ENCODE measurements around the gene MRGPRF. TPM values are rescaled to one million over a fixed set of nuclear protein-coding genes. Genes with fewer than 3 reads are reported as not detected.

MRGPRF gene
- total RNA-seq, 4 donors from 2014 or later: 17.9 to 119 (median 43.6) TPM

- in situ Hi-C loops (cut with MboI; ENCODE audit: low pct_ligation_motif_present in 1 of 4, low pct_unique_long_range_greater_than_20kb in 1 of 4, low sequenced_read_pairs in 3 of 4) (no loop called here), intact Hi-C loops (cut with DNase I; ENCODE audit: low total_unique reads) (loop anchor here (5.0 kb wide), 1 partner anchor 804 kb away; no protein-coding TSS in a partner anchor)
- DNase-seq: no peak
- TF ChIP-seq POLR2AphosphoS5 (IDR thresholded peaks at IDR 0.05): no peak
- no peak for TF ChIP-seq EP300 (IDR thresholded peaks at IDR 0.05; ENCODE audit: low read depth)
- no peak for TF ChIP-seq POLR2A (IDR thresholded peaks at IDR 0.05)
- TF ChIP-seq CTCF (IDR thresholded peaks at IDR 0.05): no peak
- 59% methylated on average over 8 of the region's 8 CpGs; no CpG with 5 or more reads in 1 of the 2 donors for WGBS, 2 donors (ENCODE audit: low coverage in 1 of 2)
- Histone ChIP-seq H3K36me3 (no peaks in the 10 kb centered on the region), H3K27me3 (no peaks in the 10 kb centered on the region), H3K9me3 (no peaks in the 10 kb centered on the region), H3K27ac (no peak overlapping the region), H3K4me3 (no peak overlapping the region), H3K4me1 (peaks cover 0 to 4% (median 3%) of the 10 kb centered on the region in 4 donors)
Measured at GRCh38 chr11:68961245-68961644, 51.8 kb downstream of the MRGPRF start.

- Histone ChIP-seq H3K27me3 (no peaks in the 10 kb centered on the region), H3K4me3 (no peak overlapping the region), H3K36me3 (no peaks in the 10 kb centered on the region), H3K27ac (no peak overlapping the region), H3K4me1 (peaks cover 2 to 9% (median 8%) of the 10 kb centered on the region in 4 donors), H3K9me3 (no peaks in the 10 kb centered on the region)
- WGBS, 2 donors (ENCODE audit: low coverage in 1 of 2): 91% methylated on average over 15 of the region's 25 CpGs; no CpG with 5 or more reads in 1 of the 2 donors
- intact Hi-C loops (cut with DNase I; ENCODE audit: low total_unique reads) (loop anchor here (5.0 kb wide), 1 partner anchor 803 kb away; no protein-coding TSS in a partner anchor), in situ Hi-C loops (cut with MboI; ENCODE audit: low pct_ligation_motif_present in 1 of 4, low pct_unique_long_range_greater_than_20kb in 1 of 4, low sequenced_read_pairs in 3 of 4) (no loop called here)
- TF ChIP-seq EP300 (IDR thresholded peaks at IDR 0.05; ENCODE audit: low read depth): no peak
- TF ChIP-seq CTCF (IDR thresholded peaks at IDR 0.05): no peak
- TF ChIP-seq POLR2AphosphoS5 (IDR thresholded peaks at IDR 0.05): no peak
- TF ChIP-seq POLR2A (IDR thresholded peaks at IDR 0.05): no peak
- DNase-seq: no peak
Measured at GRCh38 chr11:68960294-68961071, 52.6 kb downstream of the MRGPRF start.

- Histone ChIP-seq H3K36me3 (no peaks in the 10 kb centered on the region), H3K4me1 (peaks cover 6 to 17% (median 15%) of the 10 kb centered on the region in 4 donors), H3K27me3 (no peaks in the 10 kb centered on the region), H3K9me3 (no peaks in the 10 kb centered on the region), H3K4me3 (no peak overlapping the region), H3K27ac (no peak overlapping the region)
- no peak for TF ChIP-seq POLR2A (IDR thresholded peaks at IDR 0.05)
- no peak for TF ChIP-seq POLR2AphosphoS5 (IDR thresholded peaks at IDR 0.05)
- no peak for TF ChIP-seq CTCF (IDR thresholded peaks at IDR 0.05)
- no peak for TF ChIP-seq EP300 (IDR thresholded peaks at IDR 0.05; ENCODE audit: low read depth)
- in situ Hi-C loops (cut with MboI; ENCODE audit: low pct_ligation_motif_present in 1 of 4, low pct_unique_long_range_greater_than_20kb in 1 of 4, low sequenced_read_pairs in 3 of 4) (no loop called here), intact Hi-C loops (cut with DNase I; ENCODE audit: low total_unique reads) (loop anchor here (5.0 kb wide), 1 partner anchor 802 kb away; no protein-coding TSS in a partner anchor)
- no peak for DNase-seq
- WGBS, 2 donors (ENCODE audit: low coverage in 1 of 2): 92 to 100% methylated on average over 4 to 30 of the region's 31 CpGs
Measured at GRCh38 chr11:68959465-68960293, 53.4 kb downstream of the MRGPRF start.

GRCh38 chr11:68958211-68958610 lies 54.8 kb downstream of the MRGPRF start:
- intact Hi-C loops (cut with DNase I; ENCODE audit: low total_unique reads) (no loop called here), in situ Hi-C loops (cut with MboI; ENCODE audit: low pct_ligation_motif_present in 1 of 4, low pct_unique_long_range_greater_than_20kb in 1 of 4, low sequenced_read_pairs in 3 of 4) (no loop called here)
- H3K4me3 ChIP-seq: no peak overlapping the region
- TF ChIP-seq CTCF (IDR thresholded peaks at IDR 0.05) (no peak), POLR2AphosphoS5 (IDR thresholded peaks at IDR 0.05) (no peak), POLR2A (IDR thresholded peaks at IDR 0.05) (no peak), EP300 (IDR thresholded peaks at IDR 0.05; ENCODE audit: low read depth) (no peak)
- no peaks in the 10 kb centered on the region for H3K9me3 ChIP-seq
- H3K36me3 ChIP-seq: no peaks in the 10 kb centered on the region
- WGBS, 2 donors (ENCODE audit: low coverage in 1 of 2): 40 to 89% methylated on average over 1 to 9 of the region's 9 CpGs
- H3K27ac ChIP-seq: no peak overlapping the region
- DNase-seq: no peak
- no peaks in the 10 kb centered on the region for H3K27me3 ChIP-seq
- H3K4me1 ChIP-seq: peaks cover 6 to 17% (median 15%) of the 10 kb centered on the region in 4 donors
